ENCODE measurements around the gene STXBP1. TPM values are rescaled to one million over a fixed set of nuclear protein-coding genes. Genes with fewer than 3 reads are reported as not detected.
"Not testable (repeated sequence)": the region's sequence is repeated elsewhere in the genome, so short reads cannot be mapped to it uniquely, and the experiment has no call there.

The STXBP1 gene
- polyA plus RNA-seq, 1 donor = 13.7 TPM

DNA sequence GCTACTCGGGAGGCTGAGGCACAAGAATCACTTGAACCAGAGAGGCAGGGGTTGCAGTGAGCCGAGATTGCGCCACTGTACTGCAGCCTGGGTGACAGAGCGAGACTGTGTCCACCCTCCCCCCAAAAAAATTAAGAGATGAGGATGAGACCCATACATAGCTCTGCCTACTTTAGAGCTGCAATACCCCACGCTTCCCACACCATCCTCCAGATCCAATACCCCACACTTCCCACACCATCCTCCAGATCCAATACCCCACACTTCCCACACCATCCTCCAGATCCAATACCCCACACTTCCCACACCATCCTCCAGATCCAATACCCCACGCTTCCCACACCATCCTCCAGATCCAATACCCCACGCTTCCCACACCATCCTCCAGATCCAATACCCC, 34.9 kb upstream of the STXBP1 start:
- DNase-seq (ENCODE audit: low read depth) = not testable (repeated sequence)

DNA sequence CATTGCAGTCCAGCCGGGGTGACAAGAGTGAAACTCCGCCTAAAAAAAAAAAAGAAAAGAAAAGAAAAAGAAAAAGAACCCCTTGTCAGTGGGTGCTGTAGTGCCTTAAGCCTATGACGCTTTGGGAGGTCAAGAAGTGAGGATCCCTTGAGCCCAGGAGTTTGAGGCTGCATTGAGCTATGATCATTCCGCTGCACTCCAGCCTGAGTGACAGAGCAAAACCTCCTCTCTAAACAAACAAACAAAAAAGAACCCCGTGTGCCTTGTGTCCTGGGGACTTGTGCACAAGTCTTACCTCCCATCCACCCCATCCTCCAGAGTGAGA, 33.5 kb upstream of the STXBP1 start:
- no peak for DNase-seq (ENCODE audit: low read depth)

DNA sequence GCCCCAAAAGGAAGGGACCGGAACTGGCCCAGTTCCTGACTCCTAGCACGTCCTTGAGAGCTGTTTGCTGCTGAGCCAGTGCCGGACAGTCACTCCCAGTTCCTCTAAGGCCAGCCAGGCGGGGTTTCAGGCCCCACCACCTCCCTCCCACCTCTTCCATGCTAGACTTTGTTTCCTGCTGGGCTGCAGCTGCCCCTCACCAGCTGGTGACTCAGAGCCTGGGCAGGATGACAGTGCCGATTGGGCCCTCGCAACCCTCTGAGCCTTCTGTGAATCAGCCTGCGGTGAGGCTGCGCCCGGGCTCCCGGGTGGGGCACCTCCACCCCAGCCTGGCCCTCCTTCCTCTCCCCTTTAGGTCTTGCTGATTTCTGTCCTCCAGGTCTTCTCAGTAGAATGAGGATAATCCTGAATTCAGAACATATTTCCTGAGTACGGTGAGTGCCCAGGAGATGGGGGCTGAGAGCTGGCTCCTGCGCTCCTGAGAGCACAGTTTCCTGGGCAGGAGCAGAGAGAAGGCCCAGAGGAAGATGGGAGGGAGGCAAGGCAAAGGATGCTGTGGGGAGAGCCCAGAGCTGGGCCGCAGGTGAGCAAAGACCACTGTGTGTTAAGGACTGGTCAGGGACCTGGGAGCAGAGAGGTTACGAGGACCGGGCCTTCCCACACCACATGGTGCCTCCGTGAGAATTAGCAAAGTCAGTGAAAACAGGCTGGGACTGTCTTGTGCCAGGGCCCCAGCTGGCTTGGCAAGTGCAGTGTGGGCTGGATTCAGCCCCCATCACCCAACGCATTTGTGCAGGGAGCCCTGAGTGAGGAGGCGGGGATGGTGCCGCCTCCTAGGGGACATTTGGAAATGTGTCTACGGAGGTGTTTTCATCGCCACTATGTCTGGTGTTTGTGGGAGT, 32.9 kb upstream of the STXBP1 start:
- no peak for DNase-seq (ENCODE audit: low read depth)

DNA sequence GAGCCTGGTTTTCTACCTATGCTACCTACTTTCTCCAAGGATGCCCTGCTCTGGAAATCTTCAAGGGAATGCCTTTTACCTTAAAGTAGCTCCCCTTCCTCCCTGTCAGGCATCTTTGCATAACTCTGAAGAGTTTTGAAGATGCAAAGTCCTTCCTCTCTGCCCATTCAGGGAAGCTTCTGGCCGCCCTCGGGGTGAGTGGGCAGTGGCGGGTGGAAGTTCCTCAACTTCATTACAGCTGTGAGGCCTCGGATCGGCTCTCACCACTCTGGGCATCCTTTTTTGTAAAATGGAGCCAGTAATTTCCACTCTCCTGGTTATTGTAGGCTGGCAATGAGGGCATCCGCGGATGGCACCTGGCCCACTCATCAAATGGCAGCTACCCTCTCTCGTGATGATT, 31.7 kb upstream of the STXBP1 start:
- no peak for DNase-seq (ENCODE audit: low read depth)

DNA sequence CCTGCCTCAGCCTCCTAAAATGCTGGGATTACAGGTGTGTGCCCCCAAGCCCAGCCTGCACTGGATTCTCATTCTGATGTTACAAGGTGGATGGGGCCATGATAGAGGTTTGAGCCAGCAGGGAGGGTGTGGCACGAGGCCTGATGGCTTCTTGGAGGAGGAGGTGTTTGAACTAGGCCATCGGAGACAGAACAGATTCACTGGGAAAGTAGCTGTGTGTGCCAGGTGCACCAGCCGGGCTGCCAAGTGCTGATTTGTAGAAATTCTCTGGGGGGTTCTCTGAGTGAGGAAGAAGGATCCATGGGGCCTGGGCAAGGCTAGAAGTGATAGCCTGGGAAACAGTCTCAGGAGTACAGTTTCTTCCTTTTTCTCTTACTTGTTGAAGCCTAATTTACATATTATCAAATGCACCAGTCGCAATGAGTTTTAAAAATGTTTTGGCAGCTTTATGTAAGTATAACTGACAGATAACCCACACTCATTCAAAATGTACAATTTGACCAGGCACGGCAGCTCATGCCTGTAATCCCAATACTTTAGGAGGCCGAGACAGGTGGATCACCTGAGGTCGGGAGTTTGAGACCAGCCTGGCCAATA, 31.1 kb upstream of the STXBP1 start:
- DNase-seq (ENCODE audit: low read depth) = no peak

DNA sequence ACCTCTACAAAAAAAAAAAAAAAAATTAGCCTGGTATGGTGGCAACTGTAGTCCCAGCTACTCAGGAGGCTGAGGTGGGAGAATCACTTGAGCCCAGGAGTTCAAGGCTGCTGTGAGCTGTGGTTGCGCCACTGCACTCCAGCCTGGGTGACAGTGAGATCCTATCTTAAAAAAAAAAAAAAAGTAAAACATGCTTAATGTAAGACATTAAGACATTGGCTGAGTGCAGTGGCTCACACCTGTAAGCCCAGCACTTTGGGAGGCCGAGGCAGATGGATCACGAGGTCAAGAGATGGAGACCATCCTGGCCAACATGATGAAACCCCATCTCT, 27.6 kb upstream of the STXBP1 start:
- not testable (repeated sequence) for DNase-seq (ENCODE audit: low read depth)

DNA sequence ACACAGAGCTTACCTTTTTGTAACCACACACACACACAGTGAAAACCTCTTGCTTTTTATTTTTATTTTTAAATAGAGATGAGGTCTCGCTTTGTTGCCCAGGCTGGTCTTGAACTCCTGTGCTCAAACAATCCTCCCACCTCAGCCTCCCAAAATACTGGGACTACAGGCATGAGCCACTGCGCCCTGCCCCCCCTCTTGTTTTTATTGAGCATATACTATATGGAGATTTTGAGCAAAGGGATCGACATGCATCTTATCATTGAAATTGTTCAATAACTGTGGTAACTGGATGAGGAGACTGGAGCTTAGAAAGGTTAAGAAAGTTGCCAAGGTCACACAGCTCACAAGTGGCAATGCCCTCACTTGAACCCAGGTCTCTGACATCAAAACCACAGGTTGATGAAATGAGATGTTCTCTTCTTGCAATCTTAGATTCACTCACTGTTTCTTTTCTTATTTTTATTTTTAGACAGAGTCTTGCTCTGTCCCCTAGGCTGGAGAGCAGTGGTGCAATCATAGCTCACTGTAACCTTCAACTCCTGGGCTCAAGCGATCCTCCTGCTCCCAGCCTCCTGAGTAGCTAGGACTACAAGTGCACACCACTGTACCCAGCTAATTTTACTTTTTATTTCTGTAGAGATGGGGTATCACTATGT, 26.8 kb upstream of the STXBP1 start:
- DNase-seq (ENCODE audit: low read depth) = no peak

DNA sequence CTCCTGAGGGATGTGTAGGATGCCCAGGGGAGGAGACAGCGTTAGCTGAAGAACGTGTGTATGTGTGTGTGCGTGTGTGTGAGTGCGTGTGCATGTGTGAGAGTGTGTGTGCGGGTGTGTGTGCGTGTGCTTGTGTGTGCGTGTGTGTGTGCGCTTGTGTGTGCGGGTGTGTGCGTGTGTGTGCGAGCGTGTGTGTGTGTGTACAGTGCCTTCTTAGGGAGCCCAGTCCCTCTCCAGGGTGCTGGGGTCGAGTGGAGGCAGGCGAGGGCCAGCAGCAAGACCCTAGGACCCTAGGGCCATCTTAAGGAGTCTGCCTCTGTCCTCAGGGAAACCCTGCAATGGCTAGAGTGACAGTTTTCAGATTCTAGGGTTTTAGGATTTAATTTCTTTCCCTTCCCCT, 26.0 kb upstream of the STXBP1 start:
- no peak for DNase-seq (ENCODE audit: low read depth)

DNA sequence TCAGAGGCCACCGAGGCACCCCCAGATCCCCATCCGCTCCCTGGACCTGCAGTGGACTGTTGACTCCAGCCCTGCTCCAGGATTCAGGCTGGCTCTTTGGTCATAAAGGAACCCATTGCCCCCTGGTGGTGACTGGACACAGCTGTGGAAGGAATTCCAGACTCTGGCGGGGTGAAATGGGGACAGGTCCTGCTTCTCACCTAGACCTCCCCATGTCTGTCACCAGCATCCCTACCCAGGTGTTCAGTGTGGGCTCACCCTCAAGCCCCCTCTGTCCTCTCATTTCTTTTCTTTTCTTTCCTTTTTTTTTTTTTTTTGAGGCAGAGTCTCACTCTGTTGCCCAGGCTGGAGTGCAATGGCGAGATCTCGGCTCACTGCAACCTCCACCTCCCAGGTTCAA, 25.5 kb upstream of the STXBP1 start:
- peak; percentile 70 for DNase-seq (ENCODE audit: low read depth)

DNA sequence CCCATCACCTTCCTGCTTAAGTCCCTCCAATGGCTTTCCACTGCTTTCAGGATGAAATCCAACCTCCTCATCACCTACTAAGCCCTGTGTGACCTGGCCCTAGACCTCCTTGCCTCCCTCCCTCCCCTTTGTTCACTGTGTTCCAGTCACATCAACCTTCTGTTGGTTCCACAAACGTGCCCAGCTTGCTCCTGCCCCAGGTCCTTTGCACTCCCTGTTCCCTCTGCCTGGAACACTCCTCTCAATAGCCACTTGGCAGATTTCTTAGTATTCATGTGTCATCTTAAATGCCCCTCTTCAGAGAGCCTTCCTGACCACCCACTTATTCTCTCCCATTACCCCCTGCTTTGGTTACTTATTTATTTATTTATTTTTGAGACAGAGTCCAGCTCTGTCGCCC, 24.1 kb upstream of the STXBP1 start:
- DNase-seq (ENCODE audit: low read depth) = no peak

DNA sequence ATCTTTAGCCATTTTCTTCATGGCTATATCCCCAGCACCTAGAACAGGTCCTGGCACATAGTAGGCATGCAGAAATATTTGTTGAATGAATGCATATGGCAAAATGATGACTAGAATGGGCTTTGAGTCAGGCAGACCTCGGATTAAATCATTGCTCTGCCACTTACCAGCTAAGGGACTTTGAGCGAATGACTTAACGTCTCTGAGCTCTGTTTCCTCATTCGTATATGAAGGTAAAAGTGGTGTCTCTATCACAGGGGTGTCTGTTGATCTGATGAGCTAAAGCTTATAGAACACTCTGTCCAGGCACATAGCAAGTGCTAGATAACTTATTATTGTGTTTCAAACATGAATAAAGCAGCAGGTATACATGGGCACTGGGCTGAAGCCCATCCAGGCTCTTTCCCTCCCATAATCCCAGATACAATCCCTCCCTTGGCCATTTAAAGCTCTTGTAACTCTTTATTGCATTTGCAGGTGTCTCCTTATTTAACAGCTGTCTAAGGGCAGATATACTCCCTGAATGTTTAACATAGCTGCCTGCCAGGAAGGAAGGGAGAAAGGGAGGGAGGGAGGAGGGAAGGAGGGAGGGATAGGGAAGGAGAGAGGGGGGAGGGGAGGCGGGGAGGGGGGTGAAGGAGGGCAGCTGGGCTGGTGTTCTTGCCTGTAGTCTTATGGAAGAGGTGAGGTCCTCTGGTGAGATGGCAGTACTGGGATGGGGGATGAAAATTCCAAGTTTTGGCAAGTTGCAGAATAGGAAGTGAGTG, 23.2 kb upstream of the STXBP1 start:
- DNase-seq (ENCODE audit: low read depth) = no peak

DNA sequence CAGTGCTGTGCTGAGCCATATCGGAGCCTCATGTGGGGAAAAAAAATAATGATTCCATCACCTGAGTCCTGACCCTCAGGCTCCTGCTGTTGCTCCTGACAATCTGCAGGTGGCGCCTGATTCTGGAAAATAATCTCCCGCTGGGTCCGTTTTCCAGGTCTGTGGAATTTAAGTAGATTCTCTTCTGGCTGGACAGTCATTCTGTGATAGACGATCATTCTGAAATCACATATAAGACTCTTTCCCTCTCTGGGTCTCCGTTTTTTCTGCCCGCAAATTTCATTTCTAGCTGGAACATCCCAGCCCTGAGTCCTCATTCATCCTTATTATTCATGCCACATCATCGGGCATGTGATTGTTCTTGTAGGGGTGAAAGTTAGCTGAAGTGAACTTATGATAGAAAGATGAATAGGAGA, 22.1 kb upstream of the STXBP1 start:
- peak; percentile 60 for DNase-seq (ENCODE audit: low read depth)

DNA sequence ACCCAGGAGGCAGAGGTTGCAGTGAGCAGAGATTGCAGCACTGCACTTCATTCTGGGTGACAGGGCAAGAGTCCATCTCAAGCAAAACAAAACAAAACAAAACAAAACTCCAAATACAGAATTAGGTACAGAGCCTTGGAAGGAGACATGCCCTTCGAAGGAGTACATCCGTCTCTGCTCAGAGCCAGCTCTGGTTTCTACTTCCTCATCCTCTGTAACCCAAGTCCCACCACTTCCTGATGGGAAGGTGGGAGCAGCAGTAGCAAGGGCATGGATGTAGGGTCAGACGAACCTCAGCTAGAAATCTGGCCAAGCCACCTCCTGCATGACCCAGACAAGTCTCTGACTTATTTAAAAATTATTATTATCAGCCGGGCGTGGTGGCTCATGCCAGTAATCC, 16.5 kb upstream of the STXBP1 start:
- no peak for DNase-seq (ENCODE audit: low read depth)

DNA sequence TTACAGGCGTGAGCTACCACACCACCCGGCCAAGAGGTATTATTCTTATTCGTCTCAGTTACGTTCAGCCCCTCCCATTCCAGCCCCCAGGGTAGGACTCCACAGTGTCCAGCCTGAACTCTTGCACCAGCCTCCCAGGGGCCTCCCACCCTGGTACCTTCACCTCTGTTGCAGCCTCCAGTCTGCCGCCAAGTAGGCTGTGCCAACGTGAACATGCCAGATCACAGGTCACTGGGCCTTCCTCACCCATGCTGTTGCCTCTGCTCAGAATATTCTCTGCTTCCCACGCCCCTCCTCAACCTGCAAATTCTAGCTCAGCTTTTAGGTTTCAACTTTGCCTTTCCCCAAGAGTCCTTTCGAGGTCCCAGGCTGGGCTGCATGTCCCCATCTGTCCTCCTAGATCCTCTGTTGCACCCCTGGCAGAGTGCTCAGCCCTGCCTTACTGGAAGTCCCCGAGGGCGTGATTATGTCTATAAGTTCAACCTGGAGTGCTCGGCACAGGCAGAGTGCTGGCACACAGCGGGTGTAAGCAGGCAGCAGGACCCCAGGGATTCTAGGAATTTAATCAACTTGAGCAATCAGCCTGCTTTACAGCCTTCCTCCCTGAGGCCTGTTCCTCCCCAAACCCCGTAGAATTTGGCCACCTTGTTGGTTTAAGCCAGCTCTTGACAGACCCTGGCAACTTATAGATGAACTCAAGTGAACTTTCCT, 13.1 kb upstream of the STXBP1 start:
- no peak for DNase-seq (ENCODE audit: low read depth)

DNA sequence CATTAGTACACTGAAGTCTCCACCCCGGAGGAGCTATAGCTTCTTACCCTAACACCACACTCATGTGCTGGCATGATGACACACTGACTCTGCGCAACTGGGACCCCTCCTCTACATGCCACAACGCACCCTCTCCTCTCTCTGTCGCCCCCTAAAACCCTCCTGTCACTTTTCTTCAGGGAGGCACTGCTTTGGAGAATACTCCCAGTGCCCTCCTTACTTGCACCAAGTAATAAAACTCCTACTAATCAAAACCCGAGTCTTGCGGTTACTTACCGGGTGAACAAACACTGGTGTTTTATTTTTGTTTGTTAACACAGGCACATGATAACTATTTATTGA, 12.6 kb upstream of the STXBP1 start:
- DNase-seq (ENCODE audit: low read depth) = no peak

DNA sequence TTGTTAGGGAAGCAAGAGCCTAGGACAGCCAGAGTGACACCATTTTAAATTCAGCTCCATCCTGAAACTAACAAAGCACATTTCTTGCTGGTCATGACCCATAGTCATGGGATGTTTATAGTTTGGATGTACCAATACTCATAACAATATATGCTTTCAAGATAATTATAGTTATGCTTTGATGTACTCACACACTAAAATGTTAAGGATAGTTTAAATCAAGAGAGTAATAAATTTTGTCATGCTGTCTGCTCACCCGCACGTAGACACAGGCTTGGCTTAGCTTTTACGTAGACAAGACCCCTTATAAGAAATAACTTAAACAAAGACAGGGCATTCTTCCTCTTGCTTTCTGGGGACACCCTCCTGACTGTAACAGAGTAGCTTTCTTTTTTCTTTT, 8.9 kb upstream of the STXBP1 start:
- DNase-seq (ENCODE audit: low read depth) = no peak

DNA sequence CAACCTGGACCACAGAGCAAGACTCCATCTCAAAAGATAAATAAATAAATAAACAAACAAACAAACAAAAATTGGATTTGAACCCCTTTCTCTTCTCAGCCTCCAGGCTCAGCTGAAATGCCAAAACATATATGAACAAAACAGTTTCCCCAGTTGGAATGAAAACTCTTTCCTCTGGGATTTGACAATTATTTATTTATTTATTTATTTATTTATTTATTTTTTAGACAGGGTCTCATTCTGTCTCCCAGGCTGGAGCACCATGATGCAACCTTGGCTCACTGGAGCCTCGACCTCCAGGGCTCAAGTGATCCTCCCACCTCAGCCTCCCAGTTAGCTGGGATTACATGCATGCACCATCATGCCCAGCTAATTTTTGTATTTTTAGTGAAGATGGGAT, 6.0 kb upstream of the STXBP1 start:
- DNase-seq (ENCODE audit: low read depth) = no peak

DNA sequence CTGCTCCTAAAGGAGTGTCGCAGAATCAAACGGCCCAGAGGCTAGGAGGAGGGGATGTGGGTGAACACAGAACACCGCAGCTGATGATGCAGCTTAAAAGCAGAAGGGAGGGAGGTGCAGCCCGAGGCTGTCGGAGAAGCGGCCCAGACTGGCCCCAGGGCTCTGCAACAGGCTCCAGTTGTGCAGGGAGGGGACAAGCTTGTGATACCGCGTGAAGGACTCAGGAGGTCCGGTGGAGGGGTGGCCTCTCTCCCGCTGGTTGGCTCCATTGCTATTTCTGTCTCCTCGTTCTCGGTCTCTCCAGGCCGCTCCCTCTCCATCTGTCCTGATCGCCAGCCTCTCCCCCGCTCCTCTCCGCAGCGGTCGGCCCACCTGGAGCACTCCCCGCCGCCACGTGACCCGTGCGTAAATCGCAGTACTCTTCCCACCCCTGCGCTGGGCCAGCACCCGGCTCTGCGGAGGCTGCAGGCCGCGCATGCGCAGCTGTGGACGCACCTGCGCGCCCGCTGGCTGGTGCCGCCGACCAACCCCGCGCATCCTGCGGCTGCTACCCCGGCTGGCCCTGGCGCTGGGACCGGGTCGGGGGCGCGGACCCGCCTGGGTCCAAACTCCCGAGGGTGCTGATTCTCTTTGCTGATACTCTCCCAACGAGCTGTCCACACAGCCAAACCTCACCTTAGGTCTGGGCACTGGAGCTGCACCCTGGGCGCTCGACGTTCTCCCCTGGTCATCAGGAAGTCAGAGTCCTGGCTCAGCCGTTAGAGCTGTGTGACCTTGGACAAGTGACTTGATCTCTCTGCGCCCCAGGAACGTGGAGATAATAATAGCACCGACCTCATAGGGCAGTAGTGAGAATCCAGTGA, 3.7 kb upstream of the STXBP1 start:
- DNase-seq (ENCODE audit: low read depth) = no peak

DNA sequence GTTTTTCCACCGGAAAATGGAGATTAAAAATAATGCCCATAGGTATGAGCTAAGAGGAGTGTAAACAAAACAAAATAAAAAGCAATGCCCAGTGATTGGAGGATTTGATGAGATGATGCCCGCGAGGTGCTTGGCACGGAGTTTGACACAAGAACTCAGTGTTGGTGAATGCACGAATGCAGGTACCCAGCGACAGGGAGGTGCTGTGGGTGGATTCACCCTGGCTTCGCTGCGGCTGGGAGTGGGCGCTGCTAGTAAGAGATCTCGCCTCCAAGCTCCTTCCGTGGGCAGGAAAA, 526 bp upstream of the STXBP1 start:
- no peak for DNase-seq (ENCODE audit: low read depth)

DNA sequence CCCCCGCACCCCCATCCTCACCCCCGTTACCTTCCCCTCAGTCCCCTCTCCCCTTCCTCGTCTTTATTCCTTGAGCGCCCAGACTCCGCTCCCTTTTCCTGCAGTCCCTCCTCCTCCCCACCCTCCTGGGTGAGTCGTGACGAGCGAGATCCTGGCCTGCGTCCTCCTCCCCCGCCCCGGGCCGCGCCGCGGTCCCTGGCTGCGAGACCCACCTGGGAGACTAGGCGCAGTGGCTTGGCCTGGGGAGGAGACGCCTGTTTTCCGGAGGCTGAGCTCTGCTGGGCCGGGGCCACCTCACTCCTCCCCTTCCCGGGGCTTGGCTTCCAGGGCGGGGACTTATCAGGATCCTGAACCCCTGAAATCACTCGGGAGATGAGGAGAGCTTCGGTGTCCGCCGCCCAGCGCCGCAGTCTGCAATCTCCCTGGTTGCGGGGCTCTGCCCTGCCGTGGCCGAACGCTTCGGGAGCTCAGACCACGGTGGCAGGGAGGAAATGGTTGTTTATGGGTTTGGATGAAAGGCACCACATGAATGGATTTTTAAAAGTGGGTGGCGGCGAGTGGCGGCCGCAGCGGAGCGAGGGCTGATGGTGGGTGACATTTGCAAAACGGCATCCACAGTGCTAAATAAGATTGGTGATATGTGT, 984 bp downstream of the STXBP1 start:
- DNase-seq (ENCODE audit: low read depth) = no peak

DNA sequence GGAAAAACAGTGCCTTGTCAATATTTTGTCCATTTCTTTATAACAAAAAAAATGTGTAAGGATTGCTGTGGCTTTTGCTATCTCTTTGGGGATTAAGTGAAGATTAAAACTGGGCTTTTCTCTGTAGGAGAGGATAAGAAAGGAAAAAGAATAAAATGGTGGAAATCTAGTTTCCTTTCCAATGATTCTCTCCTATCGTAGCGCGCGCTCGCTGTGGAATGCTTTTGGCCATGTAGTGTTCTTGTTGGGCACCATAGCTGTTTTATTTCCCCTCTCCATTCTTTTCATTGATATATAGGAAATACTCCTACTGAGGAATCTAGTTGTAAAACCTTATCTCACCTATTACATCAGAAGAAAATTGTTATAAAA, 1.5 kb downstream of the STXBP1 start:
- no peak for DNase-seq (ENCODE audit: low read depth)
